Measurements from ENCODE around the gene MIA2. TPM values are rescaled to one million over a fixed set of nuclear protein-coding genes. Genes with fewer than 3 reads are reported as not detected.
"Not testable (repeated sequence)": the region's sequence is repeated elsewhere in the genome, so short reads cannot be mapped to it uniquely, and the experiment has no call there.

The MIA2 gene
- total RNA-seq, 1 experiment from 2014 or later: 16.4 TPM

- DNase-seq (ENCODE audit: low spot score): no peak
These were observed 89.1 kb downstream of the MIA2 start for GRCh38 chr14:39322807-39323206.

- no peak for DNase-seq (ENCODE audit: low spot score)
These were observed 90.4 kb downstream of the MIA2 start for GRCh38 chr14:39324097-39324496.

GRCh38 chr14:39339003-39339402, 105.3 kb downstream of the MIA2 start:
- no peak for DNase-seq (ENCODE audit: low spot score)

- not testable (repeated sequence) for DNase-seq (ENCODE audit: low spot score)
These were observed 107.4 kb downstream of the MIA2 start for GRCh38 chr14:39341126-39341525.

GRCh38 chr14:39342768-39343167, 109.1 kb downstream of the MIA2 start:
- no peak for DNase-seq (ENCODE audit: low spot score)

GRCh38 chr14:39343614-39344013, 109.9 kb downstream of the MIA2 start:
- DNase-seq (ENCODE audit: low spot score): no peak

GRCh38 chr14:39350866-39351265, 117.2 kb downstream of the MIA2 start:
- DNase-seq (ENCODE audit: low spot score): no peak

GRCh38 chr14:39351708-39352107, 118.0 kb downstream of the MIA2 start:
- no peak for DNase-seq (ENCODE audit: low spot score)

GRCh38 chr14:39359069-39359468, 125.4 kb downstream of the MIA2 start:
- not testable (repeated sequence) for DNase-seq (ENCODE audit: low spot score)

GRCh38 chr14:39360316-39360715, 126.6 kb downstream of the MIA2 start:
- no peak for DNase-seq (ENCODE audit: low spot score)

GRCh38 chr14:39361556-39361955, 127.8 kb downstream of the MIA2 start:
- not testable (repeated sequence) for DNase-seq (ENCODE audit: low spot score)

GRCh38 chr14:39364509-39364908, 130.8 kb downstream of the MIA2 start:
- DNase-seq (ENCODE audit: low spot score): no peak

- DNase-seq (ENCODE audit: low spot score): no peak
These were observed 131.6 kb downstream of the MIA2 start for GRCh38 chr14:39365354-39365753.

- DNase-seq (ENCODE audit: low spot score): no peak
These were observed 133.0 kb downstream of the MIA2 start for GRCh38 chr14:39366460-39367386.

GRCh38 chr14:39367387-39367751, 133.7 kb downstream of the MIA2 start:
- DNase-seq (ENCODE audit: low spot score): no peak

GRCh38 chr14:39368261-39368959, 134.7 kb downstream of the MIA2 start:
- peak; percentile 52 for DNase-seq (ENCODE audit: low spot score)

GRCh38 chr14:39369029-39369428, 135.3 kb downstream of the MIA2 start:
- DNase-seq (ENCODE audit: low spot score): no peak

GRCh38 chr14:39370415-39370814, 136.7 kb downstream of the MIA2 start:
- DNase-seq (ENCODE audit: low spot score): no peak

GRCh38 chr14:39372656-39373055, 138.9 kb downstream of the MIA2 start:
- no peak for DNase-seq (ENCODE audit: low spot score)

GRCh38 chr14:39374851-39375250, 141.1 kb downstream of the MIA2 start:
- DNase-seq (ENCODE audit: low spot score): no peak

GRCh38 chr14:39376667-39377403, 143.1 kb downstream of the MIA2 start:
- peak; percentile 11 for DNase-seq (ENCODE audit: low spot score)

GRCh38 chr14:39381366-39381765, 147.7 kb downstream of the MIA2 start:
- peak; percentile 13 for DNase-seq (ENCODE audit: low spot score)

Data from H4 (cell line).